Muscle of leg (tissue), 11 donors: Measurements from ENCODE around the gene HTRA3. TPM values are rescaled to one million over a fixed set of nuclear protein-coding genes. Genes with fewer than 3 reads are reported as not detected.

Source experiments
- DNase-seq: peaks from one replicate; pipeline ENCODE4 v3.0.0; 2013
- H3K27ac ChIP-seq: one replicate; pipeline ENCODE4 v1.5.1; 2013; ENCODE audit warnings: mild to moderate bottlenecking, low read length, control low read depth
- H3K27me3 ChIP-seq: one replicate; pipeline ENCODE4 v1.6.1; 2013; ENCODE audit warnings: low read length; ENCODE audit not compliant: control insufficient read depth, insufficient read depth
- H3K36me3 ChIP-seq: one replicate; pipeline ENCODE4 v1.6.1; 2013; ENCODE audit warnings: low read length; ENCODE audit not compliant: control insufficient read depth, insufficient read depth
- H3K4me1 ChIP-seq: one replicate; pipeline ENCODE4 v1.6.1; 2013; ENCODE audit warnings: low read length; ENCODE audit not compliant: control insufficient read depth, insufficient read depth
- H3K4me3 ChIP-seq: one replicate; pipeline ENCODE4 v1.5.1; 2013; ENCODE audit warnings: low read length, control low read depth
- H3K9me3 ChIP-seq: replicated peaks from 2 replicates; pipeline ENCODE4 v1.6.1; 2013; ENCODE audit warnings: low read depth, low read length; ENCODE audit not compliant: control insufficient read depth
- WGBS: methylation state at CpG from one replicate; pipeline ENCODE4 v1.1.5; 2013; ENCODE audit warnings: missing lambda C conversion rate; ENCODE audit not compliant: insufficient coverage; 5-methylcytosine and 5-hydroxymethylcytosine counted together
- polyA plus RNA-seq, 8 donors: library from polyadenylated mRNA; unstranded; fragments of 120-200 nt; gene quantifications; one replicate each; pipeline versions ENCODE4 v1.2.1 to v1.2.3, GENCODE V29; 2013; ENCODE audit warnings: inconsistent platforms in 1 of 8, low replicate concordance in 1 of 8; ENCODE audit not compliant: insufficient read length in 8 of 8, insufficient read depth in 1 of 8
- total RNA-seq: library from RNA; stranded (reverse); fragments of 120-200 nt; gene quantifications from one replicate; pipeline ENCODE4 v1.2.4, GENCODE V29; 2013

Gene HTRA3
- total and polyA plus RNA-seq, 9 donors = 40.7 to 87.4 (median 61.2) TPM

GRCh38 chr4:8285976-8286718 lies 16.6 kb downstream of the HTRA3 start:
- Histone ChIP-seq H3K9me3 (no peaks in the 10 kb centered on the region), H3K4me3 (no peak overlapping the region), H3K36me3 (peaks cover 23% of the 10 kb centered on the region), H3K4me1 (peaks cover 24% of the 10 kb centered on the region), H3K27ac (no peak overlapping the region), H3K27me3 (no peaks in the 10 kb centered on the region)
- WGBS = 70% methylated on average over 23 of the region's 23 CpGs
- DNase-seq = no peak

- H3K36me3 ChIP-seq = peaks cover 23% of the 10 kb centered on the region
- no peak overlapping the region for H3K27ac ChIP-seq
- 81% methylated on average over 12 of the region's 15 CpGs for WGBS
- no peak for DNase-seq
- no peaks in the 10 kb centered on the region for H3K27me3 ChIP-seq
- no peak overlapping the region for H3K4me3 ChIP-seq
- H3K4me1 ChIP-seq = peaks cover 17% of the 10 kb centered on the region
- no peaks in the 10 kb centered on the region for H3K9me3 ChIP-seq
Observed at GRCh38 chr4:8286719-8287342, 17.3 kb downstream of the HTRA3 start.

DNA sequence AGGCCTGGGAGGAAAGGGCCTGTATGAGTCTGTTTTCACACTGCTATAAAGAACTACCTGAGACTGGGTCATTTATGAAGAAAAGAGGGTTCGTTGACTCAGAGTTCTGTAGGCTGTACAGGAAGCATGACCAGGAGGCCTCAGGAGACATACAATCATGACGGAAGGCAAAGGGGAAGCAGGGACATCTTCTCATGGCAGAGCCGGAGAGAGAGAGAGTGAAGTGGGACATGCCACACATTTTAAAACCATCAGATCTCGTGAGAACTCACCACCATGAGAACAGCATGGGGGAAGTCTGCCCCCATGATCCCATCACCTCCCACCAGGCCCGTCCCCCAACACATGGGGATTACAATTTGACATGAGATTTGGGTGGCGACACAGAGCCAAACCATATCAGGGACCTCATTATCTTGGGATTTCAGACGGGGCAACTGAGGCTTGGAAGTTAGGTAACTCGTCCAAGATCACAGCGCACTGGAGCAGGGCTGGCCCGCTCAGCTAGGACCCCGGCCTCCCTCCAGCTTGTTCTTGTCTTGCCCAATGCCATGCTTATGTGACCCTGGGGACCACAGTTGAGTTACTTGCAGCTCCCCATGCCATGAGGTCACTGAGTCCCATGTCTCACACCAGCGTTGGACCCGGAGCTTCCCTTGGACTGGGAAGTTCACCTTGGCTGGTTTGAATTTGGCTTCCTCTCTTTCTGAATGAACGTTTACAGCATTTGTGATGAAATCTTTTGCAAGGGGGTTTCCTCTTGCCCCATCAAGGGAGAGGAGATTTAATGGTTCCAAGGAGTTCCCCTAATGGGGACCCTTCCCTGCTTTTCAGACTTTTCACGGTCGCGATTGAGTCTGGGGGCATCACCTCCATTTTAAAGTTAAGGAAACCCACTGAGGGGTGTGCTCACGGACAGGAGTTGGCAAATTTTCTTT lies 18.1 kb downstream of the HTRA3 start:
- H3K9me3 ChIP-seq = no peaks in the 10 kb centered on the region
- WGBS = 97% methylated on average over 8 of the region's 18 CpGs
- no peak overlapping the region for H3K4me3 ChIP-seq
- H3K27ac ChIP-seq = no peak overlapping the region
- DNase-seq = no peak
- H3K36me3 ChIP-seq = peaks cover 29% of the 10 kb centered on the region
- H3K4me1 ChIP-seq = peaks cover 9% of the 10 kb centered on the region
- H3K27me3 ChIP-seq = no peaks in the 10 kb centered on the region

DNA sequence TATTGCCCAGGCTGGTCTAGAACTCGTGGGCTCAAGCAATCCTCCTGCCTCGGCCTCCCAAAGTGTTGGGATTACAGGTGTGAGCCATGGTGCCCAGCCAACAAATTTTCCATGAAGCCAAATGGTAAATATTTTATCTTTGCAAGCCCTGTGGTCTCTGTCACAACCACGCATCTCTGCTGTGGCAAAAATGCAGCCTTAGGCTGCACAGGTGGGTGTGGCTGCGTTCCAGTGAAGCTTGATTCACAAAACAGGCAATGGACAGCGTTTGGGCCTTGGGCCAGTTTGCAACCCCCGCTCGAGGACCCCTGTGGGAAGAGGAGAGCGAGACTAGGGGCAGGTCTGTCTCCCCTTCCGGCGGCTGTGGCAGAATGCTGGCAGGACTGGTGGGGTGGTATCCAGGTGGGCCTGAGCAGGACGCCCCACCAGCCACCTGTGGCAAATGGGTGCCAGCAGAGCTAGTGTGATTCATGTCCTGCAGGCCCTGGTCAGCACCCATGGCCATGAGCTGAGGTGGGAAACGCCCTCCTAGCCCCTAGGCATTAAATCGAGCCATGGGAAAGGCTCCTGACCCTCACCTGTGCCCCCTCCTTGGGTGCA lies 19.7 kb downstream of the HTRA3 start:
- H3K27me3 ChIP-seq = no peaks in the 10 kb centered on the region
- WGBS = 67% methylated on average over 12 of the region's 13 CpGs
- H3K36me3 ChIP-seq = peaks cover 39% of the 10 kb centered on the region
- no peak overlapping the region for H3K27ac ChIP-seq
- H3K4me1 ChIP-seq = no peaks in the 10 kb centered on the region
- no peaks in the 10 kb centered on the region for H3K9me3 ChIP-seq
- H3K4me3 ChIP-seq = no peak overlapping the region
- no peak for DNase-seq

GRCh38 chr4:8289956-8290700 lies 20.6 kb downstream of the HTRA3 start:
- no peaks in the 10 kb centered on the region for H3K4me1 ChIP-seq
- H3K9me3 ChIP-seq = no peaks in the 10 kb centered on the region
- no peak for DNase-seq
- H3K4me3 ChIP-seq = no peak overlapping the region
- H3K27me3 ChIP-seq = no peaks in the 10 kb centered on the region
- 86% methylated on average over 28 of the region's 29 CpGs for WGBS
- H3K36me3 ChIP-seq = peaks cover 43% of the 10 kb centered on the region
- no peak overlapping the region for H3K27ac ChIP-seq

DNA sequence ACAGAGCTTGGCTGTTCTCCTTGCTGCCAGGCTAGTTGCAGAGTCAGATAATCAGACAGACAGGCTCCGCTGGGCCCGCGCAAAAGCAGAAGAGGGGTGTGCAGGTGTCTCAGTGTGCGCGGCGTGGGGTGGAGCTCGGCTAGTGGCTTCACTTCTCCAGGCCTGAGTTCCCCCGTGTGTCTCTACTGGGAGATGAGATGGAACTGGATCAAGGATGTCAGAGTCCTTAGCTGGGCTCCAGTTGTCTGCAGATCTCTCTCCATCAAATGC lies 21.1 kb downstream of the HTRA3 start:
- Histone ChIP-seq H3K36me3 (peaks cover 48% of the 10 kb centered on the region), H3K4me1 (no peaks in the 10 kb centered on the region), H3K27ac (no peak overlapping the region), H3K27me3 (no peaks in the 10 kb centered on the region), H3K9me3 (no peaks in the 10 kb centered on the region), H3K4me3 (no peak overlapping the region)
- DNase-seq = no peak
- 85% methylated on average over 7 of the region's 8 CpGs for WGBS

DNA sequence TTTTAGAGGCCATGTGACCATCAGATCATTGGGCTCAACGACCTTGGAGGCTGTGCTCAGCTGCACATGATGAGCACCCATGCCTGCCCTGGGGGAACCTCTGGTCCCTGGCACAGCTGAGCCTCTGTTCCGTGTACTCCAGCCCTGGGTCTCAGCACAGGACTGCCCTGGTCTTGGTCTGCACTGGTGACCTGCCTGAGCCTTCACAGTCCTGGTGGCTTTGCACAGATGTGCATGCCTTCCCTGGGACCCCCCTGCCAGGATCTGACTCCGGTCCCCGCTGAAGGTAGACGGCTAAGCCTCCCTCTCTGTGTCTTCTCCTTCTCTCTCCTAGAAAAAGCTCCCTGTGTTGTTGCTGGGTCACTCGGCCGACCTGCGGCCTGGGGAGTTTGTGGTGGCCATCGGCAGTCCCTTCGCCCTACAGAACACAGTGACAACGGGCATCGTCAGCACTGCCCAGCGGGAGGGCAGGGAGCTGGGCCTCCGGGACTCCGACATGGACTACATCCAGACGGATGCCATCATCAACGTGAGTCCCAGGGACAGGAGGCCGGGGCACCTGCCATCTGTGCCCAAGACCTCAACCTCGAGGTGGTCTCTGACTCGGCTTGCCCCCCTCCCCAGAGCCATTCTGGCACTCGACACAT lies 21.6 kb downstream of the HTRA3 start:
- Histone ChIP-seq H3K27ac (no peak overlapping the region), H3K9me3 (no peaks in the 10 kb centered on the region), H3K27me3 (no peaks in the 10 kb centered on the region), H3K4me3 (no peak overlapping the region), H3K36me3 (peaks cover 49% of the 10 kb centered on the region), H3K4me1 (no peaks in the 10 kb centered on the region)
- no peak for DNase-seq
- WGBS = 79% methylated on average over 19 of the region's 21 CpGs

DNA sequence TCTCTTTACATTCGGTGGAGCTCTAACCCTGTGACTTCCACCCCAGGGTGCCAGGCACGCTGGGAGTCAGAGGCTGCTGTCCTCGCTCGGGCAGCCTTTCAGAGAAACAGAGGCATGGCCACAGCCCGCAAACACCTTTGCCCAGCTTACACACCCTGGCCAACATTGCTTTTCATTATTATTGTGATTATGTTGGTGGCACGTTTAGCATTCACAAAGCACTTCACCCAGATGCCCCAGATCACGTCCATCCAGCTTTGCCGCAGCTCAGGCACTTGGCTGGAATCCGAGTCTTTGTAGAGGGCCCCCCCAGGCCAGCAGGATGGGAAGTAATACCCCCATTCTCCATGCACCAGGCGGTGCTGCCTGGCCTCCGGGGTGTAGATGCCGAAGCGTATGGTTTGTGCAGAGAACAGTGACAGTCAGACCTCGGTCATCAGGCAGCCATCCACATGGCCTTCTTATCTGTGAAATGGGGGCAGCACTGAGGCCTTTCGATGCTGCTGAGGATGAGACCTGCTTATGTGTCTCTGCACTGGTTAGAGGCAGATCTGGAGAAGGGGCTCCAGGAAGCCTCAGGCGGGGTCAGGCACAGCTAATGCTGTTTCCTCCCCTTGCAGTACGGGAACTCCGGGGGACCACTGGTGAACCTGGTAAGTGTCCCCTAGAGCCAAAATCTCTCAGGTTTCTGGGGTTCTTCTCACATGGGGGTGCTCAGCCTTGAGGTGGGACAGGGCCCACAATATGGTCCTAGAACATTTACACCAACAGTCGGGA lies 22.3 kb downstream of the HTRA3 start:
- Histone ChIP-seq H3K4me3 (no peak overlapping the region), H3K36me3 (peaks cover 53% of the 10 kb centered on the region), H3K27me3 (no peaks in the 10 kb centered on the region), H3K4me1 (no peaks in the 10 kb centered on the region), H3K27ac (no peak overlapping the region), H3K9me3 (no peaks in the 10 kb centered on the region)
- 85% methylated on average over 10 of the region's 19 CpGs for WGBS
- DNase-seq = no peak
